Testis (tissue), 3 donors: ENCODE results near the gene FSCN2. TPM values are rescaled to one million over a fixed set of nuclear protein-coding genes. Genes with fewer than 3 reads are reported as not detected.

ENCODE experiments used
- DNase-seq: peaks from one replicate; pipeline ENCODE4 v3.0.0-alpha.2; 2019
- H3K27ac ChIP-seq, 2 donors: fragments of 200-600 bp; sonication (generic); one replicate each; pipeline ENCODE4 v1.5.1; 2019
- H3K27me3 ChIP-seq: fragments of 200-600 bp; sonication (generic); one replicate; pipeline ENCODE4 v1.5.1; 2019
- H3K36me3 ChIP-seq: fragments of 200-600 bp; sonication (generic); one replicate; pipeline ENCODE4 v1.5.1; 2017; ENCODE audit warnings: low read depth; ENCODE audit errors: missing control alignments
- H3K4me1 ChIP-seq: fragments of 200-600 bp; sonication (generic); one replicate; pipeline ENCODE4 v1.5.1; 2019
- H3K4me3 ChIP-seq, 2 donors: fragments of 200-600 bp; sonication (generic); one replicate each; pipeline ENCODE4 v1.5.1; 2017 to 2019
- H3K9me3 ChIP-seq: fragments of 200-600 bp; sonication (generic); one replicate; pipeline ENCODE4 v1.5.1; 2017
- CTCF ChIP-seq, 3 experiments: fragments of 450-650 bp in 2 of 3; fragments of 200-600 bp in 1 of 3; sonication (generic) in 1 of 3; IDR thresholded peaks; one replicate each; pipeline ENCODE4 v1.5.1; 2016 to 2019; ENCODE audit warnings: antibody characterized with exemption in 3 of 3, mild to moderate bottlenecking in 2 of 3, moderate library complexity in 1 of 3
- POLR2A ChIP-seq: fragments of 450-650 bp; IDR thresholded peaks from one replicate; pipeline ENCODE4 v1.6.1; 2017; ENCODE audit warnings: antibody characterized with exemption, mild to moderate bottlenecking, moderate library complexity
- WGBS, 2 donors: methylation state at CpG; one replicate each; pipeline ENCODE4 v1.1.5; 2018; 5-methylcytosine and 5-hydroxymethylcytosine counted together
- intact Hi-C: fragments of 100-400 bp; cut with DNase I; formaldehyde crosslinking; loops from one replicate; pipeline ENCODE4 v1.15.1; 2023; ENCODE audit warnings: low total_unique reads
- polyA plus RNA-seq: library from polyadenylated mRNA; stranded (reverse); fragments of 350-450 nt; fragmentation: Illumina TruSeq; extraction: RNeasy Lipid Tissue Mini Kit (QIAGEN cat#74804); gene quantifications from one replicate; pipeline ENCODE4 v1.2.3, GENCODE V29; 2014; ENCODE audit warnings: low read depth, low replicate concordance; ENCODE audit not compliant: insufficient read depth
- total RNA-seq, 2 donors: library from RNA; depleted of rRNA; stranded (reverse); fragments of >200 nt; gene quantifications; one replicate each; pipeline ENCODE4 v1.2.3, GENCODE V29; 2016

Gene FSCN2
- total and polyA plus RNA-seq, 3 donors from 2014 or later = 0.37 to 4.0 (median 3.5) TPM

GRCh38 chr17:81512562-81513371 is 15.4 kb upstream of the FSCN2 start, which contains the start of gene ACTG1:
Gene ACTG1, minus strand, starts transcription at chr17:81512799. Its CDS starts 445 bp downstream, at chr17:81512354.
- TF ChIP-seq CTCF (IDR thresholded peaks at IDR 0.05) = no peak
- TF ChIP-seq POLR2A = peak; percentile 49

GRCh38 chr17:81513372-81513752 is 14.8 kb upstream of the FSCN2 start:
- Histone ChIP-seq H3K27ac (peak overlapping the region; percentile 99 to 100), H3K36me3 (no peaks in the 10 kb centered on the region), H3K9me3 (no peaks in the 10 kb centered on the region), H3K27me3 (no peaks in the 10 kb centered on the region), H3K4me3 (peak overlapping the region; percentile 74 to 96), H3K4me1 (peaks cover 42% of the 10 kb centered on the region)
- intact Hi-C loops = loop anchor here (2.0 kb wide), 1 partner anchor 115 kb away; no protein-coding TSS in a partner anchor
- WGBS, 2 donors = 0 to 1% methylated on average over 10 to 23 of the region's 23 CpGs
- TF ChIP-seq POLR2A (no peak), CTCF (IDR thresholded peaks at IDR 0.05) (no peak)
- peak; percentile 67 for DNase-seq

More at GRCh38 chr17:81512562-81513371, 15.4 kb upstream of the FSCN2 start, which contains the start of gene ACTG1:
- 1% methylated on average over 55 of the region's 111 CpGs; no CpG with 5 or more reads in 1 of the 2 donors for WGBS, 2 donors
- DNase-seq = peak; percentile 93
- intact Hi-C loops = loop anchor here (2.0 kb wide), 1 partner anchor 114 kb away; no protein-coding TSS in a partner anchor
- no peaks in the 10 kb centered on the region for H3K27me3 ChIP-seq
- H3K36me3 ChIP-seq = no peaks in the 10 kb centered on the region
- H3K9me3 ChIP-seq = no peaks in the 10 kb centered on the region
- H3K4me1 ChIP-seq = peaks cover 37% of the 10 kb centered on the region
- peak within 1 kb of the TSS; percentile 74 to 96 for H3K4me3 ChIP-seq
- peak within 1 kb of the TSS; percentile 99 to 100 for H3K27ac ChIP-seq

- Histone ChIP-seq H3K27ac (peak overlapping the region; percentile 99 to 100), H3K9me3 (no peaks in the 10 kb centered on the region), H3K4me3 (peak overlapping the region; percentile 74 to 96), H3K36me3 (no peaks in the 10 kb centered on the region), H3K4me1 (peaks cover 45% of the 10 kb centered on the region), H3K27me3 (no peaks in the 10 kb centered on the region)
- no peak for TF ChIP-seq CTCF (IDR thresholded peaks at IDR 0.05)
- TF ChIP-seq POLR2A = no peak
- intact Hi-C loops = loop anchor here (2.0 kb wide), 1 partner anchor 115 kb away; no protein-coding TSS in a partner anchor
- 0 to 3% methylated on average over 18 to 59 of the region's 64 CpGs for WGBS, 2 donors
- DNase-seq = peak; percentile 69
These were observed 14.3 kb upstream of the FSCN2 start for GRCh38 chr17:81513753-81514488.

GRCh38 chr17:81514489-81514738 is 13.8 kb upstream of the FSCN2 start:
- no peak for DNase-seq
- peaks cover 44% of the 10 kb centered on the region for H3K4me1 ChIP-seq
- peak overlapping the region; percentile 74 to 96 for H3K4me3 ChIP-seq
- TF ChIP-seq CTCF (IDR thresholded peaks at IDR 0.05) (no peak), POLR2A (no peak)
- peak overlapping the region; percentile 99 to 100 for H3K27ac ChIP-seq
- intact Hi-C loops = no loop called here
- H3K27me3 ChIP-seq = no peaks in the 10 kb centered on the region
- WGBS, 2 donors = no CpG with 5 or more reads among the region's 34 CpGs
- no peaks in the 10 kb centered on the region for H3K9me3 ChIP-seq
- no peaks in the 10 kb centered on the region for H3K36me3 ChIP-seq
